Measurements from ENCODE around the gene BCAR1.

Gene BCAR1

GRCh38 chr16:75250089-75250808 lies 1.2 kb downstream of the BCAR1 start:
- peak overlapping the region; percentile 98 for H3K27ac ChIP-seq
- TF ChIP-seq ZFX (IDR thresholded peaks at IDR 0.05) (no peak), CTCF (conservative IDR thresholded peaks at IDR 0.05) (no peak)

- H3K27ac ChIP-seq, result peak overlapping the region; percentile 98
- no peak for TF ChIP-seq CTCF (conservative IDR thresholded peaks at IDR 0.05)
- TF ChIP-seq ZFX (IDR thresholded peaks at IDR 0.05), result no peak
Observed at GRCh38 chr16:75249441-75249840, 2.0 kb downstream of the BCAR1 start.

GRCh38 chr16:75248536-75249380 lies 2.7 kb downstream of the BCAR1 start:
- H3K27ac ChIP-seq, result peak overlapping the region; percentile 98
- TF ChIP-seq ZFX (IDR thresholded peaks at IDR 0.05) (no peak), CTCF (conservative IDR thresholded peaks at IDR 0.05) (no peak)

GRCh38 chr16:75248142-75248535 lies 3.3 kb downstream of the BCAR1 start:
- TF ChIP-seq CTCF (conservative IDR thresholded peaks at IDR 0.05) (no peak), ZFX (IDR thresholded peaks at IDR 0.05) (no peak)

GRCh38 chr16:75247249-75247648 lies 4.2 kb downstream of the BCAR1 start:
- no peak overlapping the region; the same call in 1 of the 2 replicates for H3K27ac ChIP-seq
- TF ChIP-seq ZFX (IDR thresholded peaks at IDR 0.05) (no peak), CTCF (conservative IDR thresholded peaks at IDR 0.05) (no peak)

More at GRCh38 chr16:75248142-75248535, 3.3 kb downstream of the BCAR1 start:
- H3K27ac ChIP-seq, result peak overlapping the region; percentile 98; the same call in 1 of the 2 replicates

- TF ChIP-seq ZFX (IDR thresholded peaks at IDR 0.05) (no peak), CTCF (conservative IDR thresholded peaks at IDR 0.05) (no peak)
- peak overlapping the region; percentile 67; the same call in 1 of the 2 replicates for H3K27ac ChIP-seq
Observed at GRCh38 chr16:75246504-75247205, 4.8 kb downstream of the BCAR1 start.
